ENCODE measurements around the gene SDCBP2. TPM values are rescaled to one million over a fixed set of nuclear protein-coding genes. Genes with fewer than 3 reads are reported as not detected.

SDCBP2 gene
- polyA plus RNA-seq, 1 of the 3 experiments (the other 2 are of a cell fraction), result 3.0 TPM

DNA sequence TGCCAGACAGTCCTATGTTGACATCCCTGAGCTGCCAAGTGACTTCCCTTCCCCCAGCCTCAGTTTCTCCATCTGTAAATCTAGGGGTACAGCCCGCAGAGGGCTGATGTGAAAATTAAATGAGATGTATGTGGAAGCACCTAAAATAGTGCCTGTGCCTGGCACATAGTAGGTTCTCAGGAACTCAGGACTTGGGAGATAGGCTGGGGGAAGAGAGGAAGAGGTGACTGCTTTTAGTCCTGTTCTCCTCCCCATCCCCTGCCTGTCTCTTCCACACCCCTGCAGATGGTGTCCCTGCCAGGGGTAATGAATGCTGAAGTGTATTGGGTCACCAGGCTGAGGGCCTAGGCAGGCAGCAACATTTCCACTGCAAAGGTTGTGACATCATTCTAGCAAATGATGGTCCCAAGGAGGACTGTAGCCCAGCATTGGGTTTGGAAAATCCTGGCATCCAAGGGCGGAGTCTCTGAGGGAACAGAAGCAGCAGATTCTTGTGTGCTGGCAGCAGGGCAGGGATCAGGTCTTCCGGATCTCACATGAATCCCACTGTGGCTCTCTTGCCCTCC lies 61.0 kb downstream of the SDCBP2 start (continued):
- TF ChIP-seq, protein P1, sequence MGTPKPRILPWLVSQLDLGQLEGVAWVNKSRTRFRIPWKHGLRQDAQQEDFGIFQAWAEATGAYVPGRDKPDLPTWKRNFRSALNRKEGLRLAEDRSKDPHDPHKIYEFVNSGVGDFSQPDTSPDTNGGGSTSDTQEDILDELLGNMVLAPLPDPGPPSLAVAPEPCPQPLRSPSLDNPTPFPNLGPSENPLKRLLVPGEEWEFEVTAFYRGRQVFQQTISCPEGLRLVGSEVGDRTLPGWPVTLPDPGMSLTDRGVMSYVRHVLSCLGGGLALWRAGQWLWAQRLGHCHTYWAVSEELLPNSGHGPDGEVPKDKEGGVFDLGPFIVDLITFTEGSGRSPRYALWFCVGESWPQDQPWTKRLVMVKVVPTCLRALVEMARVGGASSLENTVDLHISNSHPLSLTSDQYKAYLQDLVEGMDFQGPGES (IDR thresholded peaks at IDR 0.05; ENCODE audit: low read depth, low read length), result no peak
- TF ChIP-seq NRF1 (IDR thresholded peaks at IDR 0.05; ENCODE audit: low read depth, low read length), result no peak
- no peak for TF ChIP-seq GATA2 (CRISPR knock-in tag; IDR thresholded peaks at IDR 0.05)
- no peak for TF ChIP-seq MXI1 (IDR thresholded peaks at IDR 0.05; ENCODE audit: low read depth, low read length)
- TF ChIP-seq, protein P2, sequence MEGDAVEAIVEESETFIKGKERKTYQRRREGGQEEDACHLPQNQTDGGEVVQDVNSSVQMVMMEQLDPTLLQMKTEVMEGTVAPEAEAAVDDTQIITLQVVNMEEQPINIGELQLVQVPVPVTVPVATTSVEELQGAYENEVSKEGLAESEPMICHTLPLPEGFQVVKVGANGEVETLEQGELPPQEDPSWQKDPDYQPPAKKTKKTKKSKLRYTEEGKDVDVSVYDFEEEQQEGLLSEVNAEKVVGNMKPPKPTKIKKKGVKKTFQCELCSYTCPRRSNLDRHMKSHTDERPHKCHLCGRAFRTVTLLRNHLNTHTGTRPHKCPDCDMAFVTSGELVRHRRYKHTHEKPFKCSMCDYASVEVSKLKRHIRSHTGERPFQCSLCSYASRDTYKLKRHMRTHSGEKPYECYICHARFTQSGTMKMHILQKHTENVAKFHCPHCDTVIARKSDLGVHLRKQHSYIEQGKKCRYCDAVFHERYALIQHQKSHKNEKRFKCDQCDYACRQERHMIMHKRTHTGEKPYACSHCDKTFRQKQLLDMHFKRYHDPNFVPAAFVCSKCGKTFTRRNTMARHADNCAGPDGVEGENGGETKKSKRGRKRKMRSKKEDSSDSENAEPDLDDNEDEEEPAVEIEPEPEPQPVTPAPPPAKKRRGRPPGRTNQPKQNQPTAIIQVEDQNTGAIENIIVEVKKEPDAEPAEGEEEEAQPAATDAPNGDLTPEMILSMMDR (IDR thresholded peaks at IDR 0.05), result no peak
- no peak for TF ChIP-seq JUND (IDR thresholded peaks at IDR 0.05)
- no peak for TF ChIP-seq RCOR1 (IDR thresholded peaks at IDR 0.05; ENCODE audit: low read length)
- TF ChIP-seq RXRA (IDR thresholded peaks at IDR 0.05; ENCODE audit: borderline replicate concordance, low read depth), result no peak

DNA sequence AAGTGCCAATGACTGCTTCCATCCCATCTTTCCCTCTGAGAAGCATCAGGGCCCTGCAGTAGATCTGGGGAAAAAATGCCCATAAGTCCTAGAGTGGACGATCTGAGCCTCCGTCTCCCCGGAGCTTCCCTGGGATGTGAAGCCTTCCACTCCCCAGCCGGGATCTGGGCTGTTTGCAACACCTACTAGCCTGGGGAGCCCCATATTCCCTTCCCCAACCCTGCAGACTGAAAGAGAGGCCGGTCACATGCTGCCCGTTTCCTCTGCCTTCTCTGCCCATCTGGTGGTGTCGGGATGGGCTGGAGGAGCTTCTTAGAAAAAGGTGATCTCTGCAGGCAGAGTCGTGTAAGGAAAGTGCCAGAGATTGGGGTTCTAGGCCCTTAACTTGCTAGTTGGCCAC lies 61.8 kb downstream of the SDCBP2 start:
- no peaks in the 10 kb centered on the region; the same call in 1 of the 2 replicates for H3K79me2 ChIP-seq (ENCODE audit: insufficient read depth)
- POLR2A ChIA-PET, result no interaction called here
- peaks cover 4 to 15% of the 10 kb centered on the region in 2 experiments; a peak in 2 of 4 replicates for H3K4me1 ChIP-seq (ENCODE audit: control insufficient read depth in 1 of 2, insufficient read depth in 2 of 2, low read depth in 1 of 2, low read length in 1 of 2)
- no peaks in the 10 kb centered on the region for H4K20me1 ChIP-seq (ENCODE audit: insufficient read depth)
- TF ChIP-seq RAD21 (IDR thresholded peaks at IDR 0.05; ENCODE audit: low read length), result no peak
- TF ChIP-seq, protein P3, sequence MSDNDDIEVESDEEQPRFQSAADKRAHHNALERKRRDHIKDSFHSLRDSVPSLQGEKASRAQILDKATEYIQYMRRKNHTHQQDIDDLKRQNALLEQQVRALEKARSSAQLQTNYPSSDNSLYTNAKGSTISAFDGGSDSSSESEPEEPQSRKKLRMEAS (IDR thresholded peaks at IDR 0.05; ENCODE audit: low read depth), result no peak
- TF ChIP-seq, protein P4, sequence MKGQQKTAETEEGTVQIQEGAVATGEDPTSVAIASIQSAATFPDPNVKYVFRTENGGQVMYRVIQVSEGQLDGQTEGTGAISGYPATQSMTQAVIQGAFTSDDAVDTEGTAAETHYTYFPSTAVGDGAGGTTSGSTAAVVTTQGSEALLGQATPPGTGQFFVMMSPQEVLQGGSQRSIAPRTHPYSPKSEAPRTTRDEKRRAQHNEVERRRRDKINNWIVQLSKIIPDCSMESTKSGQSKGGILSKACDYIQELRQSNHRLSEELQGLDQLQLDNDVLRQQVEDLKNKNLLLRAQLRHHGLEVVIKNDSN (IDR thresholded peaks at IDR 0.05; ENCODE audit: borderline replicate concordance, low read depth), result no peak
- TF ChIP-seq RCOR1 (IDR thresholded peaks at IDR 0.05; ENCODE audit: low read length), result no peak
- no peak for TF ChIP-seq FOSL2 (IDR thresholded peaks at IDR 0.05; ENCODE audit: borderline replicate concordance, low read depth)
- TF ChIP-seq TCF12 (IDR thresholded peaks at IDR 0.05), result no peak
- TF ChIP-seq RFX5 (IDR thresholded peaks at IDR 0.05; ENCODE audit: low read length), result no peak
- TF ChIP-seq EZH2phosphoT487 (IDR thresholded peaks at IDR 0.05; ENCODE audit: borderline replicate concordance, low read depth), result no peak
- TF ChIP-seq, protein P2 (IDR thresholded peaks at IDR 0.05), result no peak
- TF ChIP-seq EP300 (IDR thresholded peaks at IDR 0.05; ENCODE audit: borderline replicate concordance in 1 of 2, low read depth in 1 of 2, low read length in 1 of 2), result no peak
- TF ChIP-seq FOXM1 (IDR thresholded peaks at IDR 0.05; ENCODE audit: low read depth), result no peak
- TF ChIP-seq NFIC (IDR thresholded peaks at IDR 0.05; ENCODE audit: borderline replicate concordance), result no peak
- no peak for TF ChIP-seq GABPA (IDR thresholded peaks at IDR 0.05; ENCODE audit: low read depth)
- no peak for TF ChIP-seq MXI1 (IDR thresholded peaks at IDR 0.05; ENCODE audit: low read depth, low read length)
- TF ChIP-seq, protein P1 (IDR thresholded peaks at IDR 0.05; ENCODE audit: low read depth, low read length), result no peak
- TF ChIP-seq SMC3 (IDR thresholded peaks at IDR 0.05; ENCODE audit: low read depth, low read length), result no peak
- TF ChIP-seq TEAD4 (IDR thresholded peaks at IDR 0.05; ENCODE audit: borderline replicate concordance, insufficient read depth), result no peak
- TF ChIP-seq, protein P5, sequence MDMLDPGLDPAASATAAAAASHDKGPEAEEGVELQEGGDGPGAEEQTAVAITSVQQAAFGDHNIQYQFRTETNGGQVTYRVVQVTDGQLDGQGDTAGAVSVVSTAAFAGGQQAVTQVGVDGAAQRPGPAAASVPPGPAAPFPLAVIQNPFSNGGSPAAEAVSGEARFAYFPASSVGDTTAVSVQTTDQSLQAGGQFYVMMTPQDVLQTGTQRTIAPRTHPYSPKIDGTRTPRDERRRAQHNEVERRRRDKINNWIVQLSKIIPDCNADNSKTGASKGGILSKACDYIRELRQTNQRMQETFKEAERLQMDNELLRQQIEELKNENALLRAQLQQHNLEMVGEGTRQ (IDR thresholded peaks at IDR 0.05; ENCODE audit: borderline replicate concordance, low read depth, low read length), result no peak
- TF ChIP-seq MEF2A (IDR thresholded peaks at IDR 0.05; ENCODE audit: borderline replicate concordance, low read depth), result no peak
- H3K9me3 ChIP-seq, result 0 out of 2 replicates have a peak, but pooled peaks cover 4% of the 10 kb centered on the region
- DNase-seq, result no peak
- no peak overlapping the region for H3K27ac ChIP-seq (ENCODE audit: low read depth in 2 of 2, low read length in 1 of 2)
- 88% methylated on average over 8 of the region's 8 CpGs for WGBS (ENCODE audit: low lambda C conversion rate)
- peak overlapping the region; percentile 81 to 84 for H3K4me3 ChIP-seq (ENCODE audit: low read depth in 2 of 2, low read length in 1 of 2)
- no peak overlapping the region for H2AFZ ChIP-seq (ENCODE audit: low read depth)
- peaks cover 3% of the 10 kb centered on the region for H3F3A ChIP-seq (replicated peaks; ENCODE audit: insufficient read depth)
- CTCF ChIA-PET, result interaction anchor here (0.6 to 1.8 kb wide), 9 partner anchors 9 to 510 kb away, joined by 3 to 7 read pairs (median 3); no protein-coding TSS in a partner anchor
- H3K4me2 ChIP-seq, result peak overlapping the region; percentile 95
- H3K9ac ChIP-seq, result peak overlapping the region; percentile 57; the same call in 1 of the 2 replicates
- H3K9me2 ChIP-seq, result no peaks in the 10 kb centered on the region
- no peaks in the 10 kb centered on the region for H3K27me3 ChIP-seq (ENCODE audit: insufficient read depth)
- H3K36me3 ChIP-seq (replicated peaks in 1 of 2; ENCODE audit: control insufficient read depth in 1 of 2, insufficient read depth in 2 of 2, low read length in 1 of 2), result peaks cover 0 to 4% of the 10 kb centered on the region in 2 experiments
